Measurements from ENCODE around the gene SYT3.

SYT3 gene

GRCh38 chr19:50661766-50662650 is 22.3 kb upstream of the SYT3 start:
- DNase-seq (ENCODE audit: low spot score): no peak

DNA sequence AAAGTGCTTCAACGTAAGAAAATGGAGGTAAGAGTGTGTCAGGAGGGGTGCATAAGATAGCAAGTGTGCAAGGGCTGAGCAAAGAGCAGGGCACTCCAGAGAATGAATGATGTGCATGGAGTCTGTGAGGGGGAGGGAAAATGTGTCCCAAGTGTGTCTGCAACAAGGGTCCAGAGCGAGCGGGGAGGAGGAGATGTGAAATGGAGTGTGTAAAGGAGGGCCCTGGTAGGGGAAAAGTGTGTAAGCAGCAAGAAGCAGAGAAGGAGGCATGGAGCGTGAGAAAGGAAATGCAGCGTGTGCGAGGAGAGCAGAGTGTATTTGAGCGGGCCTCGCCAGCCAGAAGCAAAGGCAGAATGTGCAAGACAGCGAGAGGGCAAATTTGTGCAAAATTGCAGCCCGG is 21.3 kb upstream of the SYT3 start:
- DNase-seq (ENCODE audit: low spot score): no peak

GRCh38 chr19:50660088-50660366 is 20.3 kb upstream of the SYT3 start:
- no peak for DNase-seq (ENCODE audit: low spot score)

DNA sequence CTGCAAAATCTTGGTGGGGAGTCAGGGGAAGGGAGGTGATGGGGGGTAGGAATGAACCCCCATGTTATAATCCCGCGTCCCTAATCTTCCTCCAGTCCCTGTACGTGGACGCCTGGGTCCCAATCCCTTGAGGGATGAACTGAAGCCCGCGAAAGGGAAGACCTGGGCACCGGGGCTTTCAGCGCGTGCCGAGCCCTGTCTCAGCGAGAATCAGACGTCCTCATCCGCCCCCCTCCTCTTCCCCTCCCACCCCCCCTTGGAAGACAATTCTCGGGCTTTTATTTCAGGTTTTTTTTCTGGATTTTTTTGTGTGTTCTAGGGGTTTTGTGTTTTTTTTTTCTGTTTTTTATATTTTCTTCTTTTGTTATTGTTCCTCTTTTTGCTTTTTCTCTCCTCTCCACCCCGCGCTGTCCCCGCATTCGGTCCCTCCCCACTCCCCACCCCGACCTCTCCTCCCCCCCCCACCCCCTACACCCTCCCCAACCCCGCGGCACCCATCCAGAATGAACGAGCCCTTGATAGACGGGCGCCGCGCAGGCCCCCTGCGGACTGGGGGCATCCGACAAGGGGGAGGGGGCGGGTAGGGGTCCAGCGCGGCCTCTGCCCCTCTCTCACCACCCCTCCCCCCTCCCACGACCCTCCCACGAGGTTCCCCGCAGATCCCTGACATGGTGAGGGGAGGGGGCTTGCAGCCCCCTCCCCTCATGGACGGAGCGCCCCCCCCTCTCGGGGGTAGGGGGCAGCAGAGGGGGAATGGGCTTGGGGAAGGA is 19.8 kb upstream of the SYT3 start:
- DNase-seq (ENCODE audit: low spot score): no peak

- peak; percentile 55 for DNase-seq (ENCODE audit: low spot score)
Observed at GRCh38 chr19:50658441-50659317, 19.0 kb upstream of the SYT3 start.

DNA sequence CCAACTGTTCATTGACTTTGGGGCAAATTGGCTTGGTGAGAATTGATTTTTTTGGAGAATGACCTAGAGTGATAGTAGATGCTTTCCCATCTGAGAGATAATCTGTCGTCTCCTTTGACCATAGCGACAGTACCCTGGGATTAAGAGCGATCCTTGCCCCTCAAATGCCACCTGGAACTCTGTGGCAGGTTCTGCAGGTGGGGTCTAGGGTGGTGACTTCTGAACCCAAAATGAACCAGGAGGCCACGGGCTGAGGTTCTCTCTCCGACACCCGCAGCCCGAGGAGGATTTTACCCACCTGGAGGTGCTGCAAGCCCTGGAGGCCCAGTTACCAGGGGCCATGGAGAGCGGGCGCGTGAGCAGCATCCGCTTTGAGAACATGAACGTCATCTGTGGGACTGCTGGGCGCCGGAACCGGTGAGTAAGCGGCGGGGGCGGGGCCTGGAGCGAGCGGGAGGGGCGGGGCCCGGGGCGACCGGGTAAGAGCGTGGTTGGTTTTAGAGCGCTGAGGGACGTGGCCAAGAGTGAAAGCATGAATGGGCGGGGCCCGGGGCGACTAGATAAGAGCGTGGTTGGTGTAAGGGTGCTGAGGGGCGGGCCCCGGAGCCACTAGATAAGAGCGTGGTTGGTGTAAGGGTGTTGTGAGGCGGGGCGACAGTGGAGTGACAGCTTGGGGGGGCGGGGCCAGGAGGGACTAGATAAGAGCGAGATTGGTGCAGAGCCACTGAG is 18.2 kb upstream of the SYT3 start:
- DNase-seq (ENCODE audit: low spot score): no peak

GRCh38 chr19:50657222-50657669 is 17.6 kb upstream of the SYT3 start:
- no peak for DNase-seq (ENCODE audit: low spot score)

DNA sequence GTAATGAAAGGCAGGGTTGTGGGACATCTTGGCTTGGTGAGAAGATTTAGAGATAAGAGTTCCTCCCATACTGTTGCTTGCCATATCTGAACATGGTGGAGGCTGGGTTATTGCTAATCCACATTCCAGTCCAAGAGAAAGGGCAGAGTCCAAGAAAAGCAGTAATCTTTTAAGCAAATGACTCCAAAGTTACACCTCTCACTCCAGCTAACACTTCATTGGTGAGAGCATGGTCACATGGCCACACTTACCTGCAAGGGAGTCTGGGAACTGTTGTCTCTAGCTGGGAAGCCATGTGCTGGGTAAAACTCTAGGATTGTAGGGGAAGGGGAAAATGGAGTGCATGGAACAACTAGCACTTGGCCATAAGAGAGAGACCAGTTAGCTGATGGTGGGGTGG is 15.2 kb upstream of the SYT3 start:
- DNase-seq (ENCODE audit: low spot score): no peak

GRCh38 chr19:50652722-50653121 is 13.0 kb upstream of the SYT3 start:
- no peak for DNase-seq (ENCODE audit: low spot score)

- DNase-seq (ENCODE audit: low spot score): no peak
Observed at GRCh38 chr19:50651174-50651573, 11.5 kb upstream of the SYT3 start.

- DNase-seq (ENCODE audit: low spot score): no peak
Observed at GRCh38 chr19:50649433-50650391, 10.0 kb upstream of the SYT3 start, which contains the start of gene C19orf81. TSS of gene C19orf81 (plus strand) at chr19:50649445. CDS start at chr19:50649445, 0 bp downstream.

GRCh38 chr19:50648659-50649058 is 9.0 kb upstream of the SYT3 start:
- no peak for DNase-seq (ENCODE audit: low spot score)

DNA sequence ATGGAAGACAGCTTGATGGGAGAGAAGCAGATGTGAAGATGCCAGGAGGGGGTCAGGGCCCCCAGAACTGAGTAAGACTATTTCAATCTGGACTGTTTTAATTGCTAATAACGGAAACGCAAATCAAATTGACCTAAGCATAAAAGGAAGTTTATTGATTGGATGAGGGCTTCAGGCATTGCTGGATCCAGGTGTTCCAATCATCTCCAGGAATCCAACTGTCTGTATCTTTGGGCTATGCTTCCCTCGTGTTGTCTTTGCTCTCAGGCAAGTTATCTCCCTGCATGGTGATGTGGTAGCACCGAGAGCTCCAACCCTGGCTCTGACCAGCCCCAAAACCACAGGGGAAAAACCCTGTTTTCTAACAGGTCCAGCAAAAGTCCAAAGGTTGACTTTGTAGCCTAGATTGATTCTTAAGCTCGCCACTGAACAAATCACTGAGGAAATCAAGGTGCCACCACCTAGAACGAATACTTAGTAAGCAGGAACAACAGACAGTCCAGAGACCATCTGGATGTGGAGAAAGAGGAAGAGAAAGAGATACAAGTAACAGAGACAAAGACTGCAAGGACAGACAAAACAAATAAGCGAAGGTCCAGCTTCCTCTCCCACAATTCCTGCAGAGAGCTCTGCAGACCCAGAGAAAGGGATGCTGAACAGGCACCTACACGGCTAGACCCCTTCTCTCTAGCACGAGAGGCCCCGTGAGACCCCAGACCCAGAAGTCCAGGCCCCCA is 8.4 kb upstream of the SYT3 start:
- DNase-seq (ENCODE audit: low spot score): no peak

DNA sequence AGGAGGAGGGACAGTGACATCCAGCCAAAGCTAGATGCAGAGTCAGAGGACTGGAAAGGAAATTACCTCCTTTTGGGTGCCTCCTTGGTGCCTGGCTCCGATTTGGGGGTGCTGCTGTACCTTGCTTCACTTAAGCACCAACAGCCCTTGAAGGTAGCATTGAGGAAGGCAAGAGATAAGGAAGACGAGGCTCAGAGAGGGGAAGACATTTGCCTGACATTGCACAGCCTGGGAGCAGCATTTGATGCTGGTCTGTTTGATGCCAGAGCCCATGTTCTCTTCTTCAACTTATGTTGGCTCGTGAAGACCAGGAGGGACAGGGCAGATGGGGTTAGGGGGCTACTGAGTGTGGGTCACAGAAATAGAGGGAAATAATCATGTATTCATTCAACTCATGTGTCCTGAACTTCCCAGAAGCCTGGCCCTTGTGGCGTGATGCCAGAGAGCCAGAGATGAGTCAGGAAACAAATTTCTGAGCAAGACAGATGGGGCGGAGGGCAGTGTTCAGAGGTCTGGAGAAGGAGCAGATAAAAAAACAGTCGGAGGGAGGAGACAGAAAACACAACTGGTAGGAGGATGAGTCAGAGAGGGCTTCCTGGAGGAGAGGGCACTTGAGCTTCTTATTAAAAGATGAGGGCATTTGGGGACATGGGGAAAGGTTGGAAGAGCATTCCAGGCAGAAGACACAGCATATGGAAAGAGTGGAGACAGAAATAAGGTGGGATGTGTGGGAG is 6.6 kb upstream of the SYT3 start:
- DNase-seq (ENCODE audit: low spot score): no peak

DNA sequence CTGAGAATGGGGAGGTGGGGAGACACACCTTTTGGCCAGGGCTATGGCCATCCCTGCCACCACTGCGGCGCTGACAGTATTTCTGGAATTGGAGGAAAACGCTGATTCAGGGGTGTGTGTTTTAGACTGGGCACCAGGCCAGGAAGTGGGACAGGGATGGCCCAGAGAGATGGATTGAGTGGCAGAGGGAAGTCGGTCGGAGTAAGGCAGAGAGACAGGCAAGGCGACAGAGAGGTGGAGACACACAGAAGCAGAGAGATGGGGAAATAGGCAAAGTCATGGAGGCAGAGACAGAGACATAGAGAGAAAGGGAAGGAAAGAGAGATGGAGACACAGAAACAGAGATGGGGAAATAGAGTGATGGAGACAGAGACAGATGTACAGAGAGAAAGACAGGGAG is 5.4 kb upstream of the SYT3 start:
- DNase-seq (ENCODE audit: low spot score): no peak

GRCh38 chr19:50644315-50644915 is 4.7 kb upstream of the SYT3 start:
- no peak for DNase-seq (ENCODE audit: low spot score)

DNA sequence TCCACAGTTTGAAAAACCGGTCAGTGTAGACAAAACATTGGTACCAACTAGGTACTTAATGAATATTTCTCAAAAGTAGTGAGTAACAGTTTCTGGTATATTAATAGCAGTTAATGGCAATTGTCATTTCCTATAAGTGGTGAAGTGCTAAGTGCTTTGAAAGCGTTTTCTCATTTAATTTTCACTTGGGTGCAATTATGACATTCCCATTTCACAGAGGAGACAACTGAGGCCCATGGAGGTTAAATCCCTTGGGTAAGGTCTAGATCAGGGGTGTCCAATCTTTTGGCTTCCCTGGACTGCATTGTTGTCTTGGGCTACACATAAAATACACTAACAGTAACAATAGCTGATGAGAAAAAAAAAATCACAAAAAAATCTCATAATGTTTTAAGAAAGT is 687 bp upstream of the SYT3 start:
- DNase-seq (ENCODE audit: low spot score): no peak

- DNase-seq (ENCODE audit: low spot score): no peak
Observed at GRCh38 chr19:50638600-50638999, 1.1 kb downstream of the SYT3 start.

Data from HuH-7.5 (cell line).